GM18499 (cell line): Measurements from ENCODE around the gene CYTIP.
"Not testable (repeated sequence)": the region's sequence is repeated elsewhere in the genome, so short reads cannot be mapped to it uniquely, and the experiment has no call there.

Experiments
- ATAC-seq: cut with Tn5 transposase; IDR thresholded peaks from one replicate; pipeline ENCODE4 v1.9.1; 2021; ENCODE audit warnings: moderate number of reproducible peaks; ENCODE audit not compliant: insufficient read depth, unreplicated experiment

Gene CYTIP

GRCh38 chr2:157427003-157427921 is 16.6 kb downstream of the CYTIP start:
- no peak for ATAC-seq

- no peak for ATAC-seq
Measured at GRCh38 chr2:157426477-157426994, 17.4 kb downstream of the CYTIP start.

GRCh38 chr2:157424374-157424773 is 19.5 kb downstream of the CYTIP start:
- no peak for ATAC-seq

GRCh38 chr2:157421964-157422363 is 21.9 kb downstream of the CYTIP start:
- ATAC-seq, result no peak

- no peak for ATAC-seq
Measured at GRCh38 chr2:157421331-157421944, 22.5 kb downstream of the CYTIP start.

GRCh38 chr2:157420771-157421323 is 23.0 kb downstream of the CYTIP start:
- peak; percentile 43 for ATAC-seq

- ATAC-seq, result no peak
Measured at GRCh38 chr2:157419031-157419575, 24.8 kb downstream of the CYTIP start.

DNA sequence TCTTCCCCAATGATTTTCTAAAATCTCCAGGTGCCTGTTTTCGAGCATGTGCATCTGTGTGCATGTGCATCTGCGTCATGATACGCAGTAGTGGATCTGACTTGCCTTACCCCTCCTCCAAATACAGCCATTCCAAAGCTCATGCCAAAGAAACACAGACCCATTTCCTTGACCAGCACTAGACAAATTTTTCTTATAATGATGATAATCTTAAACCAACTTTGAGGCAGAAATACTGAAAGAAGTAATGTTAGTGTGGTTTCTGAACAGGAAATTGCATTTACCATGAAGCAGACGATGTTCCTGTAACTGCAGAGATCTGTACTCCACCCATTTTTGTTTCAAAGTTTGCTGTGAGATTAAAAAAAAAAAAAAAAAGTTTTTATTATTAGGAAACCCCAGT is 25.6 kb downstream of the CYTIP start:
- ATAC-seq, result no peak

- ATAC-seq, result no peak
Measured at GRCh38 chr2:157415591-157416101, 28.2 kb downstream of the CYTIP start.

GRCh38 chr2:157414050-157414449 is 29.8 kb downstream of the CYTIP start:
- ATAC-seq, result peak; percentile 5

DNA sequence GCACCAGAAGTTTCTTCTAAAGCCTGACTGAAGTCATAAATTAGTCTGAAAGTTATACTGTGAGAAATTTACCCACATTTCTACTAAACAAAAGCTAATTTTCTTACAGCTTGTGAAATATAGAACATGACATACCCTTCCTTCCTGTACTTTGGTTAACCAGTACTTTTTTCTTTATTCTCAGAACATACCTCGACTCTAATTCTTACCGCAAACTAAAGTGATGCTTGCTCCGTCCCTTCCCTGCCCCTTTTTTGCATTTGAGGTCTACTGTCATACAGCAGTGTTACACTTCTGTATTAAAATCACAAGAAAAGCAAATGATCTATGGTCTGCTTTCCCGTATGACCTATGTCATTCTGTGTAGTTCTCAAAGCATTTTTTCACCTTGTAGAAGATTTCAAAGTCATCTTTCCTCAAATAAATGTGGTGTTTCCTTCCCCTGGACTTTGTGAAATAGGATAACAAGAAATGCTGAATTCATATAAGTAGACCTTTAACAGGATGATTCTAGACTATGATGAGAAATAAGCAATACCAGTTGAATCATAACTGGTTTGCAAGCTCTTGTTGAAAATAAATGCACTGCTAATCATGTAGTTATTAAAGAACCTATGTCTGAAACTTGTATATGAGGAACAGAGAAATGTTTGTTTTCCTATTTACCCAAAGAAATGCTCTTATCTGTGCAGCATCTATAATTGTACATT is 30.4 kb downstream of the CYTIP start:
- ATAC-seq, result peak; percentile 94

DNA sequence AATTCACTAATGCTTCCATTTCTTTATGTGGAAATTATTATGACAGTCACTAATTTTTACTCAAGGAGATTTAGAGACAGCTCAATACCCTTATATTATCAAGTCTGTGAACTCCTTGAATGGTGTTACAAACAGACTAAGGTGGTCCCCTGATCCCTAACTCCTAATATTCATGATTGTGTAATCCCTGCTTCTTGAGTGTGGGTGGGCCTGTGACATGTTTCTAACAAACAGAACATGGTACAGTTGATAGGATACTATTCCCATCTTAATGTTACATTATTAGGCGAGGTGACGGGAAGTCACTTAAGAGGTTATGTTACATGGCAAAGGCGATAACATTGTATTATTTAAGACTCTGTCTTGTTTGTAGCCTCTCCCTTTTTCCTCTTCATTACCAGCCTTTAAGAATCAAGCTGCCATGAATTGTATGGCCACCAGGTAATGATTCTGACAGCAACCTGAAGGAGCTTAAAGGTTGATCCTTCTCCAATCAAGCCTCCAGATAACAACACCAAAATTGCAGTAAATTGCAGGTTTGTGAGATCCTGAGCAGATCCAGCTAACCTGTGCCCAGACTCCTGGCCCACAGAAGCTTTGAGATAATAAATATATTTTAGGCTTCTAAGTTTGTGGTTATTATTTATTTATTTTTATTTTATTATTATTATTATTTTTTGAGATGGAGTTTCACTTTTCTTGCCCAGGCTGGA is 32.1 kb downstream of the CYTIP start:
- ATAC-seq, result no peak

- ATAC-seq, result not testable (repeated sequence)
Measured at GRCh38 chr2:157405398-157405797, 38.5 kb downstream of the CYTIP start.

- peak; percentile 97 for ATAC-seq
Measured at GRCh38 chr2:157404363-157404762, 39.5 kb downstream of the CYTIP start.

DNA sequence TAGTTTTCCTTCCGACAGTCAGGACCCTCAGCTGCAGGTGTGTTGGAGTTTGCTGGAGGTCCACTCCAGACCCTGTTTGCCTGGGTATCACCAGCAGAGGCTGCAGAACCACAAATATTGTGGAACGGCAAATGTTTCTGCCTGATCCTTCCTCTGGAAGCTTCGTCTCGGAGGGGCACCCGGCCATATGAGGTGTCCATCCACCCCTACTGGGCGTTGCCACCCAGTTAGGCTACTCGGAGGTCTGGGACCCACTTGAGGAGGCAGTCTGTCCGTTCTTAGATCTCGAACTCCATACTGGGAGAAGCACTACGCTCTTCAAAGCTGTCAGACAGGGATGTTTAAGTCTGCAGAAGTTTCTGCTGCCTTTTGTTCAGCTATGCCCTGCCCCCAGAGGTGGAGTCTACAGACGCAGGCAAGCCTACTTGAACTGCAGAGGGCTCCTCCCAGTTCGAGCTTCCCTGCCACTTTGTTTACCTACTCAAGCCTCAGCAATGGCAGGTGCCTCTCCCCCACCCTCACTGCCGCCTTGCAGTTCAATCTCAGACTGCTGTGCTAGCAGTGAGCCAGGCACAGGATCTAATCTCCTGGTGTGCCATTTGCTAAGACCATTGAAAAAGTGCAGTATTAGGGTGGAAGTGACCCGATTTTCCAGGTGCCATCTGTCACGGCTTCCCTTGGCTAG is 40.9 kb downstream of the CYTIP start:
- ATAC-seq, result not testable (repeated sequence)

- ATAC-seq, result no peak
Measured at GRCh38 chr2:157395811-157396210, 48.1 kb downstream of the CYTIP start.

GRCh38 chr2:157394928-157395327 is 49.0 kb downstream of the CYTIP start:
- ATAC-seq, result no peak

- ATAC-seq, result no peak
Measured at GRCh38 chr2:157393348-157393747, 50.5 kb downstream of the CYTIP start.

DNA sequence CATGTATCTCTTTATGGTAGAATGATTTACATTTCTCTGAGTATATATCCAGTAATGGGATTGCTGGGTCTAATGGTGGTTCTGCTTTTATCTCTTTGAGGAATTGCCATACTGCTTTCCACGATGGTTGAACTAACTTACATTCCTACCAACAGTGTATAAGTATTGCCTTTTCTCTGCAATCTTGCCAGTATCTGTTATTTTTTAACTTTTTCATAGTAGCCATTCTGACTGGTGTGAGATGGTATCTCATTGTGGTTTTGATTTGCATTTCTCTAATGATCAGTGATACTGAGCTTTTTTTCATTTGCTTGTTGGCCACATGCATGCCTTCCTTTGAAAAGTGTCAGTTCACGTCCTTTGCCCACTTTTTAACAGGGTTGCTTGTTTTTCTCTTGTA is 55.1 kb downstream of the CYTIP start:
- no peak for ATAC-seq
